ENCODE data around the gene FGFR1OP2. TPM values are rescaled to one million over a fixed set of nuclear protein-coding genes. Genes with fewer than 3 reads are reported as not detected.

Gene FGFR1OP2
- total and polyA plus RNA-seq, 2 of the 8 experiments (the other 6 are each of a cell fraction or from before 2014, with no cell fraction given) = 8.8 to 34.4 TPM

- no peak overlapping the region for H3K18ac ChIP-seq (ENCODE audit: extremely low read depth, low read length)
- no peak overlapping the region for H4K5ac ChIP-seq (ENCODE audit: insufficient read length, low read depth, low read length)
- no peak overlapping the region for H4K91ac ChIP-seq (replicated peaks; ENCODE audit: insufficient read length, low read length)
- WGBS, 2 experiments (ENCODE audit: extremely low coverage in 1 of 2, insufficient coverage in 1 of 2, insufficient read length in 1 of 2, insufficient replicate concordance in 2 of 2, low coverage in 1 of 2, low lambda C conversion rate in 2 of 2, missing lambda C conversion rate in 1 of 2) = 19% methylated on average over 2 of the region's 2 CpGs; no CpG with 5 or more reads in 1 of the 2 experiments
- no peaks in the 10 kb centered on the region for H3K27me3 ChIP-seq (replicated peaks in 1 of 4; ENCODE audit: control insufficient read depth in 3 of 4, extremely low read depth in 1 of 4, insufficient read depth in 3 of 4, low read length in 3 of 4)
- no peaks in the 10 kb centered on the region for H3K9me3 ChIP-seq (ENCODE audit: insufficient read depth in 2 of 2, low read depth in 1 of 2, low read length in 1 of 2)
- H3K23me2 ChIP-seq (ENCODE audit: low read depth, low read length) = peaks cover 9% of the 10 kb centered on the region
- H3K79me2 ChIP-seq (ENCODE audit: control insufficient read depth in 1 of 2, insufficient read depth in 2 of 2, low read length in 2 of 2) = peaks cover 0 to 28% of the 10 kb centered on the region in 2 experiments; a peak in 2 of 4 replicates
- no peak for FAIRE-seq
- no peak overlapping the region for H3K23ac ChIP-seq (ENCODE audit: insufficient read length)
- no peak overlapping the region for H3K14ac ChIP-seq (ENCODE audit: insufficient read length)
- no peak overlapping the region for H2AFZ ChIP-seq (ENCODE audit: low read length)
- CTCF ChIA-PET (ENCODE audit: partially characterized antibody) = interaction anchor here (0.6 to 1.8 kb wide), 15 partner anchors 9 to 366 kb away, joined by 3 to 9 read pairs (median 4); no protein-coding TSS in a partner anchor
- H3K4me2 ChIP-seq (ENCODE audit: insufficient read depth in 1 of 2, low read depth in 2 of 2, low read length in 2 of 2) = no peak overlapping the region
- H3K36me3 ChIP-seq (ENCODE audit: control insufficient read depth in 2 of 4, insufficient read depth in 4 of 4, low read length in 3 of 4) = no peaks in the 10 kb centered on the region; a peak in 1 of 8 replicates
- H2BK20ac ChIP-seq (ENCODE audit: low read length) = no peak overlapping the region
- no peak overlapping the region for H3K9ac ChIP-seq (replicated peaks in 1 of 4; ENCODE audit: extremely low read depth in 1 of 4, low read depth in 3 of 4, low read length in 3 of 4)
- no peak overlapping the region for H3K4ac ChIP-seq (replicated peaks; ENCODE audit: insufficient read length, low read depth, low read length)
- H2BK120ac ChIP-seq (replicated peaks; ENCODE audit: low read depth, low read length) = no peak overlapping the region
- no peak overlapping the region for H2BK5ac ChIP-seq (ENCODE audit: low read depth, low read length)
- H2BK12ac ChIP-seq (ENCODE audit: low read depth, low read length) = no peak overlapping the region
- no peak overlapping the region for H3K4me3 ChIP-seq (ENCODE audit: extremely low read depth in 1 of 4, insufficient read depth in 2 of 4, low read depth in 3 of 4, low read length in 4 of 4)
- no peak overlapping the region for H2AK5ac ChIP-seq (ENCODE audit: low read depth, low read length)
- H2BK15ac ChIP-seq (ENCODE audit: low read length) = no peak overlapping the region
- no peaks in the 10 kb centered on the region for H4K20me1 ChIP-seq (replicated peaks in 1 of 2; ENCODE audit: control insufficient read depth in 1 of 2, insufficient read depth in 2 of 2, low read length in 2 of 2)
- no peak overlapping the region for H4K8ac ChIP-seq (ENCODE audit: extremely low read depth, insufficient read depth, low read length)
- no peak for DNase-seq (ENCODE audit: low read depth in 1 of 2, low spot score in 2 of 2)
- peak in 1 of 3 experiments; percentile 6; a peak in 2 of 4 replicates for TF ChIP-seq CTCF (IDR thresholded peaks at IDR 0.05; ENCODE audit: control extremely low read depth in 1 of 3, insufficient read depth in 1 of 3, low read depth in 1 of 3, low read length in 3 of 3)
- no peak for TF ChIP-seq SRF (IDR thresholded peaks at IDR 0.05; ENCODE audit: low read depth, low read length)
- POLR2A ChIA-PET (ENCODE audit: partially characterized antibody) = interaction anchor here (0.6 kb wide), 1 partner anchor 31 kb away, joined by 3 read pairs; no protein-coding TSS in a partner anchor
- H3K56ac ChIP-seq (replicated peaks; ENCODE audit: insufficient read length, low read depth, low read length) = no peak overlapping the region
- H3K27ac ChIP-seq (ENCODE audit: low read depth, low read length) = no peak overlapping the region
- no peaks in the 10 kb centered on the region for H3K79me1 ChIP-seq (ENCODE audit: low read depth, low read length)
- H3K4me1 ChIP-seq (replicated peaks in 1 of 4; ENCODE audit: control insufficient read depth in 3 of 4, insufficient read depth in 4 of 4, low read length in 3 of 4) = peaks cover 0 to 10% (median 8%) of the 10 kb centered on the region in 4 experiments; a peak in 6 of 7 replicates
These were observed 77.4 kb downstream of the FGFR1OP2 start for GRCh38 chr12:27015730-27016076.
